OCI-LY7 (cell line): Measurements from ENCODE around the gene BAHCC1.

Source experiments
- CTCF ChIP-seq: fragments of 200-600 bp; sonication (generic); conservative IDR thresholded peaks from 2 replicates; pipeline ENCODE4 v1.5.1; 2014; ENCODE audit warnings: mild to moderate bottlenecking, antibody characterized with exemption, low read length, moderate library complexity, mixed read lengths
- EZH2phosphoT487 ChIP-seq: fragments of 200-600 bp; sonication (generic); IDR thresholded peaks from 2 replicates; pipeline ENCODE4 v1.6.1; 2018; ENCODE audit warnings: low read depth, borderline replicate concordance, mild to moderate bottlenecking, mixed run types, antibody characterized with exemption, low read length, moderate library complexity, mixed read lengths

- TF ChIP-seq CTCF (no peak), EZH2phosphoT487 (no peak)
Measured at GRCh38 chr17:81415681-81416080, 20.4 kb downstream of the BAHCC1 start.
